ENCODE data around the gene DNAJA2.

DNA sequence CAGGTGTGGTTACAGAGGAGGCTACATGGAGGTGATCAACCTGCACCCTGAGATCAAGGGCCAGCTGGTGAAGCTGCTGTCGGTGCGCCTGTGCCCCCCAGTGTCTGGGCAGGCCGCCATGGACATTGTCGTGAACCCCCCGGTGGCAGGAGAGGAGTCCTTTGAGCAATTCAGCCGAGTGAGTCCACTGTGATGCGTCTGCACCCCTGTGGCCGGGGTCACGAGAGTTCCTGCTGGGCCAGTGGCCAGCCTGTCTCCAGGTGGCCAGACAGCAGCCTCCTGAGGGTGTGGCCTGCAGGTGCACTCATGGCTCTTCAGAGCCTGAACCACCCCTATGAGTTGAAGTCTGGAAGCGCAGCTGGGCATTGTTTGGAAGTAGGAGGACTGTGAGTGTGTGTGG is 51.2 kb downstream of the DNAJA2 start:
- TF ChIP-seq EZH2 (IDR thresholded peaks at IDR 0.05; ENCODE audit: insufficient read depth, low read length) = no peak
- TF ChIP-seq, protein P1, sequence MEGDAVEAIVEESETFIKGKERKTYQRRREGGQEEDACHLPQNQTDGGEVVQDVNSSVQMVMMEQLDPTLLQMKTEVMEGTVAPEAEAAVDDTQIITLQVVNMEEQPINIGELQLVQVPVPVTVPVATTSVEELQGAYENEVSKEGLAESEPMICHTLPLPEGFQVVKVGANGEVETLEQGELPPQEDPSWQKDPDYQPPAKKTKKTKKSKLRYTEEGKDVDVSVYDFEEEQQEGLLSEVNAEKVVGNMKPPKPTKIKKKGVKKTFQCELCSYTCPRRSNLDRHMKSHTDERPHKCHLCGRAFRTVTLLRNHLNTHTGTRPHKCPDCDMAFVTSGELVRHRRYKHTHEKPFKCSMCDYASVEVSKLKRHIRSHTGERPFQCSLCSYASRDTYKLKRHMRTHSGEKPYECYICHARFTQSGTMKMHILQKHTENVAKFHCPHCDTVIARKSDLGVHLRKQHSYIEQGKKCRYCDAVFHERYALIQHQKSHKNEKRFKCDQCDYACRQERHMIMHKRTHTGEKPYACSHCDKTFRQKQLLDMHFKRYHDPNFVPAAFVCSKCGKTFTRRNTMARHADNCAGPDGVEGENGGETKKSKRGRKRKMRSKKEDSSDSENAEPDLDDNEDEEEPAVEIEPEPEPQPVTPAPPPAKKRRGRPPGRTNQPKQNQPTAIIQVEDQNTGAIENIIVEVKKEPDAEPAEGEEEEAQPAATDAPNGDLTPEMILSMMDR (IDR thresholded peaks at IDR 0.05; ENCODE audit: insufficient read depth, low read depth, low read length) = no peak
